CD14-positive monocyte (primary cell): ENCODE measurements around the gene CNN1. TPM values are rescaled to one million over a fixed set of nuclear protein-coding genes. Genes with fewer than 3 reads are reported as not detected.
A peak's percentile ranks its signal among the peaks of the same experiment; 100 is the strongest.

Experiments used
- DNase-seq, 3 donors: peaks; one replicate each; pipeline ENCODE4 v3.0.0-alpha.2; 2011 to 2022
- H2AFZ ChIP-seq: 2 replicates; pipeline ENCODE4 v1.6.0; 2012; ENCODE audit warnings: mild to moderate bottlenecking, low read depth, low read length, inconsistent platforms; ENCODE audit not compliant: insufficient read depth, poor library complexity, severe bottlenecking
- H3K27ac ChIP-seq, 2 donors: 1 replicate in 1 of 2; 2 replicates in 1 of 2; pipeline ENCODE4 v1.5.1; 2012 to 2013; ENCODE audit warnings: low read length in 2 of 2, control low read depth in 1 of 2, inconsistent platforms in 1 of 2, low read depth in 1 of 2, mild to moderate bottlenecking in 1 of 2
- H3K27me3 ChIP-seq, 2 donors: one replicate each; pipeline versions ENCODE4 v1.6.0 to v1.6.1; 2011 to 2013; ENCODE audit warnings: low read length in 2 of 2; ENCODE audit not compliant: control insufficient read depth in 2 of 2, insufficient read depth in 2 of 2
- H3K36me3 ChIP-seq, 2 donors: replicated peaks in 1 of 2; 1 replicate in 1 of 2; 2 replicates in 1 of 2; pipeline versions ENCODE4 v1.5.1 to v1.6.1; 2012 to 2013; ENCODE audit warnings: low read length in 2 of 2, control low read depth in 1 of 2, inconsistent platforms in 1 of 2, mild to moderate bottlenecking in 1 of 2; ENCODE audit not compliant: insufficient read depth in 2 of 2, control insufficient read depth in 1 of 2
- H3K4me1 ChIP-seq, 2 donors: 1 replicate in 1 of 2; 2 replicates in 1 of 2; pipeline versions ENCODE4 v1.5.1 to v1.6.1; 2012 to 2013; ENCODE audit warnings: low read length in 2 of 2, control low read depth in 1 of 2, inconsistent platforms in 1 of 2, mild to moderate bottlenecking in 1 of 2, moderate library complexity in 1 of 2; ENCODE audit not compliant: insufficient read depth in 2 of 2, control insufficient read depth in 1 of 2
- H3K4me2 ChIP-seq: replicated peaks from 2 replicates; pipeline ENCODE3; 2012; ENCODE audit warnings: low read length, moderate library complexity, mild to moderate bottlenecking; ENCODE audit not compliant: poor library complexity, severe bottlenecking; ENCODE audit errors: extremely low read depth
- H3K4me3 ChIP-seq, 3 experiments: fragments of 200-600 bp in 1 of 3; sonication (generic) in 1 of 3; replicated peaks in 1 of 3; 1 replicate in 2 of 3; 2 replicates in 1 of 3; pipeline ENCODE4 v1.5.1; 2011 to 2013; ENCODE audit warnings: low read length in 3 of 3, mild to moderate bottlenecking in 3 of 3, control low read depth in 2 of 3, low read depth in 2 of 3, inconsistent platforms in 1 of 3, moderate library complexity in 1 of 3
- H3K79me2 ChIP-seq: 2 replicates; pipeline ENCODE4 v1.6.0; 2012; ENCODE audit warnings: mild to moderate bottlenecking, control low read depth, inconsistent platforms, low read length, moderate library complexity; ENCODE audit not compliant: insufficient read depth
- H3K9ac ChIP-seq: 2 replicates; pipeline ENCODE4 v1.6.0; 2017; ENCODE audit warnings: low read length, mild to moderate bottlenecking; ENCODE audit not compliant: insufficient read depth, poor library complexity, severe bottlenecking
- H3K9me3 ChIP-seq, 2 donors: replicated peaks in 1 of 2; 1 replicate in 1 of 2; 2 replicates in 1 of 2; pipeline versions ENCODE4 v1.5.1 to v1.6.1; 2012 to 2013; ENCODE audit warnings: low read length in 2 of 2, control low read depth in 1 of 2; ENCODE audit not compliant: control insufficient read depth in 1 of 2, insufficient read depth in 1 of 2
- H4K20me1 ChIP-seq: 2 replicates; pipeline ENCODE4 v1.6.0; 2012; ENCODE audit warnings: mild to moderate bottlenecking, low read length, control low read depth, moderate library complexity; ENCODE audit not compliant: insufficient read depth
- H3K27ac Mint-ChIP-seq, 7 donors: one replicate each; pipeline ENCODE4 v1.8.0; 2020; ENCODE audit warnings: mild to moderate bottlenecking in 7 of 7, mixed read lengths in 7 of 7, moderate library complexity in 6 of 7, inconsistent platforms in 2 of 7
- H3K27me3 Mint-ChIP-seq, 3 donors: one replicate each; pipeline ENCODE4 v1.8.0; 2021 to 2022; ENCODE audit warnings: low read depth in 3 of 3, mild to moderate bottlenecking in 3 of 3, mixed read lengths in 3 of 3, moderate library complexity in 3 of 3, inconsistent platforms in 1 of 3
- H3K36me3 Mint-ChIP-seq, 2 donors: one replicate each; pipeline ENCODE4 v1.8.0; 2020; ENCODE audit warnings: mixed read lengths in 2 of 2, inconsistent platforms in 1 of 2, mild to moderate bottlenecking in 1 of 2
- H3K4me1 Mint-ChIP-seq: one replicate; pipeline ENCODE4 v1.8.0; 2020; ENCODE audit warnings: mild to moderate bottlenecking, mixed read lengths
- H3K4me3 Mint-ChIP-seq, 2 donors: one replicate each; pipeline ENCODE4 v1.8.0; 2020; ENCODE audit warnings: mild to moderate bottlenecking in 2 of 2, mixed read lengths in 2 of 2, moderate library complexity in 1 of 2
- H3K9me3 Mint-ChIP-seq, 7 donors: one replicate each; pipeline ENCODE4 v1.8.0; 2020 to 2022; ENCODE audit warnings: mixed read lengths in 7 of 7, mild to moderate bottlenecking in 6 of 7, moderate library complexity in 6 of 7, inconsistent platforms in 2 of 7
- WGBS: methylation state at CpG from one replicate; pipeline ENCODE4 v1.1.5; 2013; ENCODE audit warnings: missing lambda C conversion rate; ENCODE audit not compliant: insufficient coverage; 5-methylcytosine and 5-hydroxymethylcytosine counted together
- intact Hi-C, 2 donors: fragments of 100-400 bp; cut with micrococcal nuclease; formaldehyde crosslinking; loops; one replicate each; pipeline versions ENCODE4 v1.15.0 to v1.15.1; 2023
- polyA plus RNA-seq, 3 donors: library from polyadenylated mRNA; depleted of rRNA in 1 of 3; unstranded in 2 of 3; stranded (reverse) in 1 of 3; fragments of 300-500 nt in 2 of 3; fragments of >200 nt in 1 of 3; fragmentation: Illumina TruSeq in 2 of 3; gene quantifications; 1 replicate in 2 of 3; 2 replicates in 1 of 3; pipeline ENCODE4 v1.2.3, GENCODE V29; 2012 to 2021
- TF ChIP-seq, protein P1 (sequence below): fragments of 200-600 bp; IDR thresholded peaks from one replicate; pipeline ENCODE4 v1.8.0; 2022; ENCODE audit warnings: antibody characterized with exemption, mild to moderate bottlenecking

Gene CNN1
- polyA plus RNA-seq, 3 donors, result not detected

DNA sequence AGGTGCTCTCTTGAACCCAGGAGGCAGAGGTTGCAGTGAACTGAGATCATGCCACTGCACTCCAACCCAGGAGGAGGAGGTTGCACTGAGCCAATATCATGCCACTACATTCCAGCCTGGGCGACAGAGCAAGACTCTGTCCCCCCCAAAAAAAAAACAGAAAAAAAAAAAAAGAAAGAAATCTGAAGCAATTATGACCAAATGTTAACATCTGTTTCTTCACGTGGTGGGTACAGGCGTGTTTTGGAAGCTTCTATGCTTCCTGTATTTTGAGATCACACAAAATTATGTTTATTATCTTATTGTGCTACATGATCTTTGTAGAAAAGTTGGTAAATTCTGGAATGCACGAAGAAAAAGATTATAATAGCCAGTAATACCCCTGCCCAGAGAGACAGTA, 41.5 kb downstream of the CNN1 start:
- peak overlapping the region in 5 of 7 donors; percentile 57 to 95 (median 77) for H3K27ac Mint-ChIP-seq
- Histone ChIP-seq H4K20me1 (no peaks in the 10 kb centered on the region), H3K4me1 (peaks cover 82 to 92% of the 10 kb centered on the region in 2 donors), H3K27ac (peak overlapping the region in 1 of 2 donors; percentile 90), H3K27me3 (no peaks in the 10 kb centered on the region), H3K79me2 (no peaks in the 10 kb centered on the region), H3K4me2 (peak overlapping the region; percentile 45), H3K9me3 (no peaks in the 10 kb centered on the region), H3K36me3 (no peaks in the 10 kb centered on the region), H3K9ac (no peak overlapping the region), H2AFZ (no peak overlapping the region), H3K4me3 (peak overlapping the region in 1 of 3 experiments; percentile 11)
- H3K36me3 Mint-ChIP-seq, result peaks cover 3 to 5% of the 10 kb centered on the region in 2 donors
- H3K4me3 Mint-ChIP-seq, result peak overlapping the region in 1 of 2 donors; percentile 75
- intact Hi-C loops, result loop anchor here in 1 of 2 donors (5.0 kb wide), 1 partner anchor 53 kb away; the partner anchor contains the start of gene ECSIT
- no CpG with 5 or more reads among the region's 4 CpGs for WGBS
- TF ChIP-seq, protein P1, sequence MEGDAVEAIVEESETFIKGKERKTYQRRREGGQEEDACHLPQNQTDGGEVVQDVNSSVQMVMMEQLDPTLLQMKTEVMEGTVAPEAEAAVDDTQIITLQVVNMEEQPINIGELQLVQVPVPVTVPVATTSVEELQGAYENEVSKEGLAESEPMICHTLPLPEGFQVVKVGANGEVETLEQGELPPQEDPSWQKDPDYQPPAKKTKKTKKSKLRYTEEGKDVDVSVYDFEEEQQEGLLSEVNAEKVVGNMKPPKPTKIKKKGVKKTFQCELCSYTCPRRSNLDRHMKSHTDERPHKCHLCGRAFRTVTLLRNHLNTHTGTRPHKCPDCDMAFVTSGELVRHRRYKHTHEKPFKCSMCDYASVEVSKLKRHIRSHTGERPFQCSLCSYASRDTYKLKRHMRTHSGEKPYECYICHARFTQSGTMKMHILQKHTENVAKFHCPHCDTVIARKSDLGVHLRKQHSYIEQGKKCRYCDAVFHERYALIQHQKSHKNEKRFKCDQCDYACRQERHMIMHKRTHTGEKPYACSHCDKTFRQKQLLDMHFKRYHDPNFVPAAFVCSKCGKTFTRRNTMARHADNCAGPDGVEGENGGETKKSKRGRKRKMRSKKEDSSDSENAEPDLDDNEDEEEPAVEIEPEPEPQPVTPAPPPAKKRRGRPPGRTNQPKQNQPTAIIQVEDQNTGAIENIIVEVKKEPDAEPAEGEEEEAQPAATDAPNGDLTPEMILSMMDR, result no peak
- peak in 2 of 3 donors; percentile 34 to 69 for DNase-seq
- peaks cover 76% of the 10 kb centered on the region for H3K4me1 Mint-ChIP-seq
- peaks cover 2 to 16% (median 7%) of the 10 kb centered on the region in 3 donors for H3K27me3 Mint-ChIP-seq
- H3K9me3 Mint-ChIP-seq, result peaks cover 0 to 13% (median 0%) of the 10 kb centered on the region in 7 donors

DNA sequence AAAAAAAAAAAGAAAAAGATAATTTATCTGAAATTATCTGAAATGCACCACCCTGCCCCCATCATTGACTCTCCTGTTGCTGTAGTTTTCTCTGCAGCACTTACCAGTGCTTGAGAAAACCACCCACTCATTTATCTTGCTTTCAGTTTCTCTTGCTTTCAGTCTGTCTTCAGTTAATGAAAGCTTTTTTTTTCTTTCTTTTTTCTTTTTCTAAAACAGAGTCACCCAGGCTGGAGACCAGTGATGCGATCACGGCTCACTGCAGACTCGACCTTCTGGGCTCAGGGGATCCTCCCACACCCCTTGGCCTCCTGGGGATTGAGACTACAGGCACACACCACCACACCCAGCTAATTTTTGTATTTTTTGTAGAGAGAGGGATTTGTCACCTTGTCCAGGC, 43.1 kb downstream of the CNN1 start:
- Mint-ChIP-seq H3K27me3 (peaks cover 2 to 13% (median 7%) of the 10 kb centered on the region in 3 donors), H3K36me3 (peaks cover 0 to 6% of the 10 kb centered on the region in 2 donors), H3K4me3 (peak overlapping the region; percentile 53 to 80), H3K4me1 (peaks cover 80% of the 10 kb centered on the region), H3K9me3 (peaks cover 0 to 13% (median 0%) of the 10 kb centered on the region in 7 donors), H3K27ac (peak overlapping the region; percentile 88 to 99 (median 95))
- no peaks in the 10 kb centered on the region for H3K9me3 ChIP-seq
- no peaks in the 10 kb centered on the region for H3K27me3 ChIP-seq
- H3K4me3 ChIP-seq, result peak overlapping the region in 1 of 3 experiments; percentile 47
- intact Hi-C loops, result loop anchor here in 1 of 2 donors (5.0 kb wide), 1 partner anchor 54 kb away; the partner anchor contains the start of gene ECSIT
- peak overlapping the region; percentile 70 to 90 for H3K27ac ChIP-seq
- H3K4me1 ChIP-seq, result peaks cover 77 to 97% of the 10 kb centered on the region in 2 donors
- no peaks in the 10 kb centered on the region for H3K36me3 ChIP-seq
- no peak overlapping the region for H2AFZ ChIP-seq
- H4K20me1 ChIP-seq, result no peaks in the 10 kb centered on the region
- peak; percentile 52 to 64 (median 54) for DNase-seq
- H3K79me2 ChIP-seq, result no peaks in the 10 kb centered on the region
- TF ChIP-seq, protein P1, result no peak
- peak overlapping the region; percentile 49 for H3K9ac ChIP-seq
- peak overlapping the region; percentile 50 for H3K4me2 ChIP-seq
- WGBS, result no CpG with 5 or more reads among the region's 3 CpGs
